GM19452 (cell line): ENCODE measurements around the gene PROK2.
A peak's percentile ranks its signal among the peaks of the same experiment; 100 is the strongest.

Experiments
- ATAC-seq: cut with Tn5 transposase; IDR thresholded peaks from one replicate; pipeline ENCODE4 v1.9.1; 2021; ENCODE audit not compliant: unreplicated experiment

PROK2 gene

GRCh38 chr3:71744738-71745137 lies 40.2 kb downstream of the PROK2 start:
- ATAC-seq: no peak

GRCh38 chr3:71742621-71743020 lies 42.3 kb downstream of the PROK2 start:
- ATAC-seq: no peak

- ATAC-seq: no peak
These were observed 50.1 kb downstream of the PROK2 start for GRCh38 chr3:71734881-71735280.

GRCh38 chr3:71733319-71733718 lies 51.6 kb downstream of the PROK2 start:
- ATAC-seq: no peak

- ATAC-seq: no peak
These were observed 52.3 kb downstream of the PROK2 start for GRCh38 chr3:71732637-71733036.

GRCh38 chr3:71728632-71729342 lies 56.2 kb downstream of the PROK2 start:
- ATAC-seq: no peak

GRCh38 chr3:71726146-71726545 lies 58.8 kb downstream of the PROK2 start:
- no peak for ATAC-seq

GRCh38 chr3:71725271-71725991 lies 59.5 kb downstream of the PROK2 start, which contains the start of gene EIF4E3:
TSS of gene EIF4E3 (minus strand) at chr3:71725402. CDS start at chr3:71725367, 35 bp downstream.
- ATAC-seq: peak; percentile 57

- peak; percentile 49 for ATAC-seq
These were observed 60.2 kb downstream of the PROK2 start for GRCh38 chr3:71724584-71725270.

GRCh38 chr3:71724171-71724453 lies 60.8 kb downstream of the PROK2 start:
- ATAC-seq: no peak

GRCh38 chr3:71723452-71724170 lies 61.3 kb downstream of the PROK2 start:
- no peak for ATAC-seq

GRCh38 chr3:71722693-71723092 lies 62.3 kb downstream of the PROK2 start:
- ATAC-seq: no peak
